ENCODE data around the gene CWC22. TPM values are rescaled to one million over a fixed set of nuclear protein-coding genes. Genes with fewer than 3 reads are reported as not detected.

The CWC22 gene
- total and polyA plus RNA-seq, 2 donors (not counting 3 experiments of a cell fraction or from before 2014, with no cell fraction given), result 1.8 to 15.7 TPM

DNA sequence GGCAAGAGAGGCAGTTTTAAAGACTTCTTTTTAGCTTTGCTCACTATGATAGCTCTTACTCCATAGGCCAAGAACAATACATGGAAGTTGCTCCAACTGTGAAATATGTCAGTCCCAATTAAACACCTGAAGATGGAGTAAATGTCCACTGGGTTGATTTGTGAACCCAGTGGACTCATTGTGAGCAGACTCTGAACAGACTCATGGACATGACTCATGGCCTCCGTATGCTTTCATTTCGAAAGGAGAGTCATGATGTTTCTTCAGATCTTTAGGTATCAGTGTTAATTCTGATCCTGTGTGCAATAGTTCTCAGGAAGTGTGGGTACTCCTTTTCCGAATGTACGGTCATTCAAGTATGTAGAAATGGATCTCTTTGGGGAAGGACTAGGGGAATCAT, 5.4 kb upstream of the CWC22 start:
- POLR2A ChIA-PET, result no interaction called here
- Histone ChIP-seq H3K27me3 (ENCODE audit: control insufficient read depth in 2 of 2, insufficient read depth in 2 of 2, low read length in 2 of 2) (no peaks in the 10 kb centered on the region), H2AFZ (ENCODE audit: low read depth, low read length) (no peak overlapping the region), H3K9me3 (replicated peaks; ENCODE audit: control insufficient read depth, insufficient read depth, low read length) (no peaks in the 10 kb centered on the region), H3K4me3 (replicated peaks in 1 of 3; ENCODE audit: insufficient read depth in 1 of 3, low read depth in 1 of 3, low read length in 3 of 3) (no peak overlapping the region), H3K9ac (replicated peaks; ENCODE audit: extremely low read depth, insufficient read depth, low read length) (no peak overlapping the region), H3K36me3 (ENCODE audit: control insufficient read depth in 2 of 2, extremely low read depth in 1 of 2, insufficient read depth in 2 of 2, low read length in 2 of 2) (no peaks in the 10 kb centered on the region), H3K4me2 (ENCODE audit: insufficient read depth, low read length) (no peak overlapping the region), H3K9me1 (replicated peaks; ENCODE audit: control insufficient read depth, extremely low read depth, insufficient read depth, low read length) (no peaks in the 10 kb centered on the region), H4K20me1 (replicated peaks; ENCODE audit: control insufficient read depth, extremely low read depth, insufficient read depth, low read length) (no peaks in the 10 kb centered on the region), H3K27ac (ENCODE audit: insufficient read depth, low read depth, low read length) (no peak overlapping the region), H3K4me1 (ENCODE audit: control insufficient read depth, extremely low read depth, insufficient read depth, low read length) (peaks cover 10% of the 10 kb centered on the region), H3K79me2 (ENCODE audit: control insufficient read depth, insufficient read depth, low read length) (no peaks in the 10 kb centered on the region)
- CTCF ChIA-PET, result no interaction called here
- dilution Hi-C loops (cut with MboI; ENCODE audit: extremely low pct_ligation_motif_present, low sequenced_read_pairs) (no loop called here), intact Hi-C loops (cut with micrococcal nuclease) (no loop called here)
- DNase-seq (ENCODE audit: low read depth, low spot score) (peak; percentile 1), FAIRE-seq (no peak)
- no peak for TF ChIP-seq POLR2AphosphoS5 (IDR thresholded peaks at IDR 0.05; ENCODE audit: insufficient read depth, low read depth, low read length)
- no peak for TF ChIP-seq MYC (IDR thresholded peaks at IDR 0.05; ENCODE audit: low read depth, low read length)
- peak; percentile 17 for TF ChIP-seq JUN (IDR thresholded peaks at IDR 0.05; ENCODE audit: borderline replicate concordance, insufficient read depth, insufficient read length, low read depth)
- TF ChIP-seq EZH2 (IDR thresholded peaks at IDR 0.05; ENCODE audit: borderline replicate concordance, low read depth, low read length, severe bottlenecking), result no peak
- no TSS peak for BruUV-seq (replicated peaks)

DNA sequence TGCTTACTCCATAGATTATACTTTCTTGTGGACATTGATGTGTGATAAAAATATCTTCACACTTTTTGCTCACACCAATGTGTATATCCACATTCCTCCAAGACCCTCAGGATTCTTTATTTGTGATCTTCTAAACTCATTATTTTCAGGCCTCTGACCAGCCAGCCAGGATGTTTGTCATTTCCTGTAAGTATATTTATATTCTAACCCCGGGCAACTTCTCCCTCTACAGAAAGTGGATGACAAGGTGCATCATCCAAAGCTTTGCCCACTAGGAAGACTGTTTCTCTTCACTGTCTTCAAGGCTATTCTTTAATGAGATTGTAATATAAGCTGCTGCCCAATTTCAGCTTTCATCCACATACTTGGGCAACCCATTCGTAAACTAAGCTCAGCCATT, 3.6 kb upstream of the CWC22 start:
- ChIA-PET CTCF (interaction anchor here (0.8 to 1.4 kb wide), 2 partner anchors 10 to 74 kb away, joined by 3 to 4 read pairs; no protein-coding TSS in a partner anchor), POLR2A (no interaction called here)
- peak overlapping the region; percentile 39 for H3K4me2 ChIP-seq (ENCODE audit: insufficient read depth, low read length)
- H3K9me3 ChIP-seq (replicated peaks; ENCODE audit: control insufficient read depth, insufficient read depth, low read length), result no peaks in the 10 kb centered on the region
- dilution Hi-C loops (cut with MboI; ENCODE audit: extremely low pct_ligation_motif_present, low sequenced_read_pairs), result no loop called here
- TF ChIP-seq JUN (IDR thresholded peaks at IDR 0.05; ENCODE audit: borderline replicate concordance, insufficient read depth, insufficient read length, low read depth), result peak; percentile 12
- peak; percentile 18 for TF ChIP-seq FOS (IDR thresholded peaks at IDR 0.05; ENCODE audit: borderline replicate concordance, insufficient read depth, low read length)
- TF ChIP-seq MYC (IDR thresholded peaks at IDR 0.05; ENCODE audit: low read depth, low read length), result no peak
- no peak for TF ChIP-seq EZH2 (IDR thresholded peaks at IDR 0.05; ENCODE audit: borderline replicate concordance, low read depth, low read length, severe bottlenecking)
- TF ChIP-seq POLR2A (IDR thresholded peaks at IDR 0.05; ENCODE audit: low read depth, low read length), result no peak
- TF ChIP-seq, protein P1, sequence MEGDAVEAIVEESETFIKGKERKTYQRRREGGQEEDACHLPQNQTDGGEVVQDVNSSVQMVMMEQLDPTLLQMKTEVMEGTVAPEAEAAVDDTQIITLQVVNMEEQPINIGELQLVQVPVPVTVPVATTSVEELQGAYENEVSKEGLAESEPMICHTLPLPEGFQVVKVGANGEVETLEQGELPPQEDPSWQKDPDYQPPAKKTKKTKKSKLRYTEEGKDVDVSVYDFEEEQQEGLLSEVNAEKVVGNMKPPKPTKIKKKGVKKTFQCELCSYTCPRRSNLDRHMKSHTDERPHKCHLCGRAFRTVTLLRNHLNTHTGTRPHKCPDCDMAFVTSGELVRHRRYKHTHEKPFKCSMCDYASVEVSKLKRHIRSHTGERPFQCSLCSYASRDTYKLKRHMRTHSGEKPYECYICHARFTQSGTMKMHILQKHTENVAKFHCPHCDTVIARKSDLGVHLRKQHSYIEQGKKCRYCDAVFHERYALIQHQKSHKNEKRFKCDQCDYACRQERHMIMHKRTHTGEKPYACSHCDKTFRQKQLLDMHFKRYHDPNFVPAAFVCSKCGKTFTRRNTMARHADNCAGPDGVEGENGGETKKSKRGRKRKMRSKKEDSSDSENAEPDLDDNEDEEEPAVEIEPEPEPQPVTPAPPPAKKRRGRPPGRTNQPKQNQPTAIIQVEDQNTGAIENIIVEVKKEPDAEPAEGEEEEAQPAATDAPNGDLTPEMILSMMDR (IDR thresholded peaks at IDR 0.05; ENCODE audit: extremely low read depth in 1 of 2, insufficient read depth in 1 of 2, low read depth in 1 of 2, low read length in 2 of 2), result no peak
- TF ChIP-seq, protein P2, sequence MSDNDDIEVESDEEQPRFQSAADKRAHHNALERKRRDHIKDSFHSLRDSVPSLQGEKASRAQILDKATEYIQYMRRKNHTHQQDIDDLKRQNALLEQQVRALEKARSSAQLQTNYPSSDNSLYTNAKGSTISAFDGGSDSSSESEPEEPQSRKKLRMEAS (IDR thresholded peaks at IDR 0.05; ENCODE audit: insufficient read depth, insufficient read length), result no peak
- TF ChIP-seq POLR2AphosphoS5 (IDR thresholded peaks at IDR 0.05; ENCODE audit: insufficient read depth, low read depth, low read length), result no peak
- no peak for TF ChIP-seq GATA2 (IDR thresholded peaks at IDR 0.05; ENCODE audit: insufficient read depth, insufficient read length, low read depth, low read length)
- H3K36me3 ChIP-seq (ENCODE audit: control insufficient read depth in 2 of 2, extremely low read depth in 1 of 2, insufficient read depth in 2 of 2, low read length in 2 of 2), result no peaks in the 10 kb centered on the region
- DNase-seq (ENCODE audit: low read depth, low spot score) (peak; percentile 34), FAIRE-seq (peak; percentile 31)
- peaks cover 15% of the 10 kb centered on the region for H3K4me1 ChIP-seq (ENCODE audit: control insufficient read depth, extremely low read depth, insufficient read depth, low read length)
- H3K4me3 ChIP-seq (replicated peaks in 1 of 3; ENCODE audit: insufficient read depth in 1 of 3, low read depth in 1 of 3, low read length in 3 of 3), result no peak overlapping the region
- H2AFZ ChIP-seq (ENCODE audit: low read depth, low read length), result no peak overlapping the region
- no TSS peak for BruUV-seq (replicated peaks)
- H3K9ac ChIP-seq (replicated peaks; ENCODE audit: extremely low read depth, insufficient read depth, low read length), result no peak overlapping the region
- no peaks in the 10 kb centered on the region for H4K20me1 ChIP-seq (replicated peaks; ENCODE audit: control insufficient read depth, extremely low read depth, insufficient read depth, low read length)
- H3K79me2 ChIP-seq (ENCODE audit: control insufficient read depth, insufficient read depth, low read length), result peaks cover 11% of the 10 kb centered on the region
- H3K27ac ChIP-seq (ENCODE audit: insufficient read depth, low read depth, low read length), result peak overlapping the region; percentile 14
- intact Hi-C loops (cut with micrococcal nuclease), result no loop called here
- no peaks in the 10 kb centered on the region for H3K27me3 ChIP-seq (ENCODE audit: control insufficient read depth in 2 of 2, insufficient read depth in 2 of 2, low read length in 2 of 2)
- H3K9me1 ChIP-seq (replicated peaks; ENCODE audit: control insufficient read depth, extremely low read depth, insufficient read depth, low read length), result no peaks in the 10 kb centered on the region
